RWPE2 (cell line): ENCODE measurements around the gene SKIC8.

Experiments used
- ATAC-seq: fragments of 200-7000 bp; cut with Tn5 transposase; 3 replicates; pipeline ENCODE4 v1.9.1; 2021; ENCODE audit warnings: low read depth
- DNase-seq: peaks from one replicate; pipeline ENCODE4 v3.0.0-alpha.2; 2020; ENCODE audit warnings: low spot score
- H3K27ac ChIP-seq: fragments of 450-650 bp; 2 replicates; pipeline ENCODE4 v1.5.1; 2017; ENCODE audit warnings: mild to moderate bottlenecking; ENCODE audit not compliant: poor library complexity, severe bottlenecking
- H3K27me3 ChIP-seq: fragments of 250-450 bp; sonication (Bioruptor Pico); 2 replicates; pipeline ENCODE4 v1.5.1; 2021; ENCODE audit warnings: mild to moderate bottlenecking, moderate library complexity; ENCODE audit not compliant: insufficient read depth, poor library complexity, severe bottlenecking
- H3K36me3 ChIP-seq: fragments of 250-450 bp; sonication (Bioruptor Pico); 2 replicates; pipeline ENCODE4 v1.5.1; 2020; ENCODE audit warnings: low read depth, mild to moderate bottlenecking, moderate library complexity
- H3K4me1 ChIP-seq: fragments of 250-450 bp; sonication (Bioruptor Pico); 2 replicates; pipeline ENCODE4 v1.5.1; 2021; ENCODE audit warnings: mild to moderate bottlenecking, moderate library complexity; ENCODE audit not compliant: insufficient read depth, poor library complexity, severe bottlenecking
- H3K4me3 ChIP-seq: fragments of 250-450 bp; sonication (Bioruptor Pico); 2 replicates; pipeline ENCODE4 v1.5.1; 2021; ENCODE audit warnings: mild to moderate bottlenecking, moderate library complexity; ENCODE audit not compliant: severe bottlenecking
- H3K9me3 ChIP-seq: fragments of 250-450 bp; sonication (Bioruptor Pico); 2 replicates; pipeline ENCODE4 v1.5.1; 2021; ENCODE audit warnings: mild to moderate bottlenecking, moderate library complexity; ENCODE audit not compliant: severe bottlenecking
- CTCF ChIP-seq: fragments of 450-650 bp; IDR thresholded peaks from one replicate; pipeline ENCODE4 v1.5.1; 2017; ENCODE audit warnings: mild to moderate bottlenecking, moderate library complexity; ENCODE audit not compliant: poor library complexity, severe bottlenecking

SKIC8 gene

GRCh38 chr15:78244893-78245292 lies 54.5 kb downstream of the SKIC8 start:
- DNase-seq (peak; percentile 59), ATAC-seq (no peak)
- Histone ChIP-seq H3K27ac (no peak overlapping the region), H3K4me3 (no peak overlapping the region), H3K9me3 (no peaks in the 10 kb centered on the region), H3K4me1 (peaks cover 9% of the 10 kb centered on the region), H3K36me3 (no peaks in the 10 kb centered on the region), H3K27me3 (no peaks in the 10 kb centered on the region)
- TF ChIP-seq CTCF, result no peak

- no peaks in the 10 kb centered on the region for H3K27me3 ChIP-seq
- no peak overlapping the region for H3K4me3 ChIP-seq
- TF ChIP-seq CTCF, result no peak
- no peaks in the 10 kb centered on the region for H3K36me3 ChIP-seq
- no peak overlapping the region for H3K27ac ChIP-seq
- ATAC-seq, result no peak
- H3K4me1 ChIP-seq, result peaks cover 9% of the 10 kb centered on the region
- peak; percentile 30 for DNase-seq
- no peaks in the 10 kb centered on the region for H3K9me3 ChIP-seq
These were observed 55.3 kb downstream of the SKIC8 start for GRCh38 chr15:78244101-78244500.

- H3K36me3 ChIP-seq, result no peaks in the 10 kb centered on the region
- H3K27me3 ChIP-seq, result no peaks in the 10 kb centered on the region
- peak; percentile 61 for ATAC-seq
- peak; percentile 77 for DNase-seq
- H3K4me1 ChIP-seq, result peaks cover 9% of the 10 kb centered on the region
- TF ChIP-seq CTCF, result no peak
- no peaks in the 10 kb centered on the region for H3K9me3 ChIP-seq
- H3K27ac ChIP-seq, result no peak overlapping the region
- no peak overlapping the region for H3K4me3 ChIP-seq
These were observed 55.9 kb downstream of the SKIC8 start for GRCh38 chr15:78243491-78243941.

- TF ChIP-seq CTCF, result no peak
- ATAC-seq, result no peak
- no peak overlapping the region for H3K27ac ChIP-seq
- H3K4me3 ChIP-seq, result no peak overlapping the region
- DNase-seq, result peak; percentile 55
- H3K9me3 ChIP-seq, result no peaks in the 10 kb centered on the region
- no peaks in the 10 kb centered on the region for H3K27me3 ChIP-seq
- H3K4me1 ChIP-seq, result peaks cover 9% of the 10 kb centered on the region
- no peaks in the 10 kb centered on the region for H3K36me3 ChIP-seq
These were observed 56.4 kb downstream of the SKIC8 start for GRCh38 chr15:78243058-78243457.

- Histone ChIP-seq H3K9me3 (no peaks in the 10 kb centered on the region), H3K27ac (no peak overlapping the region), H3K4me3 (no peak overlapping the region), H3K27me3 (no peaks in the 10 kb centered on the region), H3K4me1 (peaks cover 9% of the 10 kb centered on the region), H3K36me3 (no peaks in the 10 kb centered on the region)
- TF ChIP-seq CTCF, result no peak
- DNase-seq (peak; percentile 29), ATAC-seq (no peak)
These were observed 57.3 kb downstream of the SKIC8 start for GRCh38 chr15:78242128-78242527.
